NB4 (cell line): Measurements from ENCODE around the gene PCLO.

ENCODE experiments used
- CTCF ChIP-seq: IDR thresholded peaks from one replicate; pipeline ENCODE4 v1.5.1; 2012; ENCODE audit warnings: low read depth, low read length
- POLR2A ChIP-seq: IDR thresholded peaks from 2 replicates; pipeline ENCODE4 v1.6.1; 2011; ENCODE audit warnings: mild to moderate bottlenecking; ENCODE audit not compliant: insufficient read length; ENCODE audit errors: extremely low read depth

- TF ChIP-seq CTCF (no peak), POLR2A (no peak)
These were observed 11.0 kb upstream of the PCLO start for GRCh38 chr7:83173664-83174063.
